Skeletal muscle tissue (tissue), 4 donors: ENCODE data around the gene C6orf136. TPM values are rescaled to one million over a fixed set of nuclear protein-coding genes. Genes with fewer than 3 reads are reported as not detected.
"Not testable (repeated sequence)": the region's sequence is repeated elsewhere in the genome, so short reads cannot be mapped to it uniquely, and the experiment has no call there.

Source experiments
- H3K27ac ChIP-seq: one replicate; pipeline ENCODE4 v1.7.0; 2013; ENCODE audit warnings: mild to moderate bottlenecking, low read depth, low read length, inconsistent platforms
- H3K27me3 ChIP-seq, 3 donors: one replicate each; pipeline ENCODE4 v1.7.0; 2013; ENCODE audit warnings: low read length in 3 of 3; ENCODE audit not compliant: control insufficient read depth in 3 of 3, insufficient read depth in 3 of 3
- H3K36me3 ChIP-seq, 3 donors: one replicate each; pipeline ENCODE4 v1.7.0; 2013; ENCODE audit warnings: low read length in 3 of 3; ENCODE audit not compliant: control insufficient read depth in 3 of 3, insufficient read depth in 3 of 3
- H3K4me1 ChIP-seq, 3 donors: one replicate each; pipeline ENCODE4 v1.7.0; 2013; ENCODE audit warnings: low read length in 3 of 3, mild to moderate bottlenecking in 3 of 3; ENCODE audit not compliant: control insufficient read depth in 3 of 3, insufficient read depth in 3 of 3
- H3K4me3 ChIP-seq, 3 donors: one replicate each; pipeline ENCODE4 v1.7.0; 2013; ENCODE audit warnings: low read length in 3 of 3
- H3K9ac ChIP-seq, 3 donors: one replicate each; pipeline ENCODE4 v1.7.0; 2013; ENCODE audit warnings: low read length in 3 of 3, mild to moderate bottlenecking in 3 of 3, moderate library complexity in 2 of 3, low read depth in 1 of 3
- H3K9me3 ChIP-seq, 3 donors: one replicate each; pipeline ENCODE4 v1.7.0; 2013; ENCODE audit warnings: low read length in 3 of 3; ENCODE audit not compliant: control insufficient read depth in 3 of 3
- total RNA-seq: library from RNA; depleted of rRNA; stranded (reverse); fragments of >200 nt; gene quantifications from one replicate; pipeline ENCODE4 v1.2.3, GENCODE V29; 2014
- donor health status: Osteomylitis.

The C6orf136 gene
- total RNA-seq, 1 donor from 2014 or later: 9.9 TPM

GRCh38 chr6:30656513-30656912 is 9.6 kb downstream of the C6orf136 start:
- peaks cover 82 to 85% (median 84%) of the 10 kb centered on the region in 3 donors for H3K36me3 ChIP-seq
- H3K27me3 ChIP-seq: no peaks in the 10 kb centered on the region
- no peaks in the 10 kb centered on the region for H3K9me3 ChIP-seq
- H3K4me3 ChIP-seq: no peak overlapping the region
- H3K4me1 ChIP-seq: no peaks in the 10 kb centered on the region
- H3K9ac ChIP-seq: no peak overlapping the region
- no peak overlapping the region for H3K27ac ChIP-seq

GRCh38 chr6:30657454-30657853 is 10.5 kb downstream of the C6orf136 start:
- Histone ChIP-seq H3K9ac (no peak overlapping the region), H3K36me3 (peaks cover 84 to 86% (median 85%) of the 10 kb centered on the region in 3 donors), H3K4me1 (no peaks in the 10 kb centered on the region), H3K27ac (no peak overlapping the region), H3K4me3 (no peak overlapping the region), H3K27me3 (no peaks in the 10 kb centered on the region), H3K9me3 (no peaks in the 10 kb centered on the region)

- H3K4me1 ChIP-seq: not testable (repeated sequence)
These were observed 11.0 kb downstream of the C6orf136 start for GRCh38 chr6:30657922-30658321.

GRCh38 chr6:30664994-30665767 is 18.2 kb downstream of the C6orf136 start:
- H3K27ac ChIP-seq: no peak overlapping the region
- H3K4me1 ChIP-seq: peaks cover 0 to under 1% (median 0%) of the 10 kb centered on the region in 3 donors
- H3K36me3 ChIP-seq: peaks cover 52 to 72% (median 67%) of the 10 kb centered on the region in 3 donors
- no peak overlapping the region for H3K4me3 ChIP-seq
- no peaks in the 10 kb centered on the region for H3K9me3 ChIP-seq
- H3K9ac ChIP-seq: no peak overlapping the region
- H3K27me3 ChIP-seq: no peaks in the 10 kb centered on the region

More at GRCh38 chr6:30657922-30658321, 11.0 kb downstream of the C6orf136 start:
- not testable (repeated sequence) for H3K9me3 ChIP-seq, H3K4me3 ChIP-seq, H3K27me3 ChIP-seq, H3K27ac ChIP-seq, H3K9ac ChIP-seq
- H3K36me3 ChIP-seq: peaks cover 84 to 86% (median 85%) of the 10 kb centered on the region in 3 donors

GRCh38 chr6:30666300-30666699 is 19.4 kb downstream of the C6orf136 start:
- not testable (repeated sequence) for H3K4me3 ChIP-seq, H3K9me3 ChIP-seq, H3K27me3 ChIP-seq, H3K27ac ChIP-seq, H3K9ac ChIP-seq
- Histone ChIP-seq H3K4me1 (peaks cover 0 to 12% (median 2%) of the 10 kb centered on the region in 3 donors), H3K36me3 (peaks cover 53 to 76% (median 69%) of the 10 kb centered on the region in 3 donors)

GRCh38 chr6:30670760-30671527 is 24.0 kb downstream of the C6orf136 start:
- H3K27ac ChIP-seq: no peak overlapping the region

GRCh38 chr6:30672445-30673253 is 25.7 kb downstream of the C6orf136 start, which contains the start of gene DHX16:
Gene DHX16 (minus strand): TSS chr6:30673006. CDS start chr6:30672841, 165 bp downstream.
- Histone ChIP-seq H3K36me3 (peaks cover 27 to 38% (median 37%) of the 10 kb centered on the region in 3 donors), H3K9me3 (no peaks in the 10 kb centered on the region), H3K27ac (peak within 1 kb of the TSS; percentile 70)

More at GRCh38 chr6:30670760-30671527, 24.0 kb downstream of the C6orf136 start:
- H3K4me3 ChIP-seq: no peak overlapping the region
- H3K4me1 ChIP-seq: peaks cover 9 to 25% (median 12%) of the 10 kb centered on the region in 3 donors
- peak overlapping the region in 2 of 3 donors; percentile 23 to 92 for H3K9ac ChIP-seq
- peaks cover 20 to 36% (median 29%) of the 10 kb centered on the region in 3 donors for H3K36me3 ChIP-seq
- no peaks in the 10 kb centered on the region for H3K9me3 ChIP-seq
- H3K27me3 ChIP-seq: no peaks in the 10 kb centered on the region

GRCh38 chr6:30676660-30677285 is 29.8 kb downstream of the C6orf136 start:
- Histone ChIP-seq H3K9me3 (no peaks in the 10 kb centered on the region), H3K4me3 (no peak overlapping the region), H3K36me3 (peaks cover 16 to 19% (median 16%) of the 10 kb centered on the region in 3 donors), H3K4me1 (peaks cover 18 to 27% (median 22%) of the 10 kb centered on the region in 3 donors), H3K9ac (no peak overlapping the region), H3K27ac (no peak overlapping the region), H3K27me3 (no peaks in the 10 kb centered on the region)

More at GRCh38 chr6:30672445-30673253, 25.7 kb downstream of the C6orf136 start, which contains the start of gene DHX16:
- Histone ChIP-seq H3K4me1 (peaks cover 9 to 25% (median 12%) of the 10 kb centered on the region in 3 donors), H3K4me3 (peak within 1 kb of the TSS; percentile 96 to 99 (median 97)), H3K9ac (peak within 1 kb of the TSS; percentile 88 to 92 (median 90)), H3K27me3 (no peaks in the 10 kb centered on the region)
